Right lobe of liver (tissue), 6 donors: ENCODE measurements around the gene PSKH1. TPM values are rescaled to one million over a fixed set of nuclear protein-coding genes. Genes with fewer than 3 reads are reported as not detected.
A peak's percentile ranks its signal among the peaks of the same experiment; 100 is the strongest.

Experiments used
- ATAC-seq, 4 donors: fragments of 200-7000 bp; cut with Tn5 transposase; one replicate each; pipeline ENCODE4 v1.9.1; 2020; ENCODE audit warnings: mild to moderate bottlenecking in 4 of 4, moderate library complexity in 4 of 4
- DNase-seq, 3 donors: peaks; one replicate each; pipeline ENCODE4 v3.0.0-alpha.2; 2020
- H3K27ac ChIP-seq, 3 donors: fragments of 200-600 bp; one replicate each; pipeline ENCODE4 v1.8.0; 2022
- H3K27me3 ChIP-seq, 2 donors: fragments of 200-600 bp; one replicate each; pipeline ENCODE4 v1.8.0; 2022
- H3K36me3 ChIP-seq, 4 donors: fragments of 200-600 bp; sonication (generic) in 1 of 4; one replicate each; pipeline versions ENCODE4 v1.5.1 to v1.8.0; 2017 to 2022; ENCODE audit warnings: control low read depth in 1 of 4
- H3K4me1 ChIP-seq, 4 donors: fragments of 200-600 bp; sonication (generic) in 1 of 4; one replicate each; pipeline versions ENCODE4 v1.5.1 to v1.8.0; 2017 to 2022; ENCODE audit warnings: control low read depth in 1 of 4
- H3K4me3 ChIP-seq, 3 donors: fragments of 200-600 bp; one replicate each; pipeline ENCODE4 v1.8.0; 2022
- H3K9me3 ChIP-seq, 4 donors: fragments of 200-600 bp; sonication (generic) in 1 of 4; one replicate each; pipeline versions ENCODE4 v1.5.1 to v1.8.0; 2017 to 2022; ENCODE audit warnings: control low read depth in 1 of 4
- CTCF ChIP-seq, 4 donors: fragments of 200-600 bp in 3 of 4; fragments of 450-650 bp in 1 of 4; IDR thresholded peaks; one replicate each; pipeline versions ENCODE4 v1.5.1 to v1.8.0; 2016 to 2022; ENCODE audit warnings: antibody characterized with exemption in 4 of 4, mild to moderate bottlenecking in 2 of 4
- POLR2A ChIP-seq: fragments of 450-650 bp; IDR thresholded peaks from one replicate; pipeline ENCODE4 v1.6.1; 2017; ENCODE audit warnings: antibody characterized with exemption, mild to moderate bottlenecking
- WGBS: methylation state at CpG from one replicate; pipeline ENCODE4 v1.1.6; 2018; ENCODE audit warnings: low coverage, low lambda C conversion rate; ENCODE audit not compliant: insufficient coverage; ENCODE audit errors: missing lambda C conversion rate; 5-methylcytosine and 5-hydroxymethylcytosine counted together
- intact Hi-C, 2 donors: fragments of 100-400 bp; cut with DNase I; formaldehyde crosslinking; loops; one replicate each; pipeline versions ENCODE4 v1.11.2 to v1.14.1; 2022
- total RNA-seq, 6 experiments: library from RNA; depleted of rRNA in 2 of 6; stranded (reverse); fragments of >200 nt in 2 of 6; fragmentation: NEBNext Ultra II Directional in 3 of 6; extraction: Animal tissue kit (Norgen Biotek cat#: 25700) in 3 of 6; gene quantifications; one replicate each; pipeline versions ENCODE4 v1.1.0 to v1.2.4, GENCODE V29; 2016 to 2023
- donor health status: DM: no; HTN: yes; CAD: no.
- donor health status: DM: no; HTN: no; CAD: no.
- donor health status: DM: no; HTN: no; CAD: no.
- donor health status: DM: no; HTN: yes; CAD: no.
- donor health status: DM: no; HTN: yes; CAD: no.

PSKH1 gene
- total RNA-seq, 6 experiments from 2014 or later, result 6.7 to 22.6 (median 13.2) TPM

- Histone ChIP-seq H3K27ac (no peak overlapping the region), H3K36me3 (peaks cover 0 to 9% (median 3%) of the 10 kb centered on the region in 4 donors), H3K9me3 (no peaks in the 10 kb centered on the region), H3K27me3 (no peaks in the 10 kb centered on the region), H3K4me1 (peaks cover 0 to 30% (median 16%) of the 10 kb centered on the region in 4 donors), H3K4me3 (no peak overlapping the region)
- DNase-seq (no peak), ATAC-seq (no peak)
- intact Hi-C loops, result no loop called here
- no CpG with 5 or more reads among the region's 9 CpGs for WGBS
- TF ChIP-seq POLR2A (no peak), CTCF (IDR thresholded peaks at IDR 0.05) (no peak)
Observed at GRCh38 chr16:67957622-67958021, 64.6 kb downstream of the PSKH1 start.

- Histone ChIP-seq H3K4me3 (no peak overlapping the region), H3K4me1 (peaks cover 0 to 13% (median 6%) of the 10 kb centered on the region in 4 donors), H3K27me3 (no peaks in the 10 kb centered on the region), H3K27ac (no peak overlapping the region), H3K36me3 (peaks cover 0 to 9% (median 3%) of the 10 kb centered on the region in 4 donors), H3K9me3 (no peaks in the 10 kb centered on the region)
- peak; percentile 5 to 41 (median 6) for ATAC-seq
- intact Hi-C loops, result no loop called here
- DNase-seq, result peak in 1 of 3 donors; percentile 50
- TF ChIP-seq CTCF (IDR thresholded peaks at IDR 0.05), result no peak
- TF ChIP-seq POLR2A, result no peak
- WGBS, result 60% methylated on average over 4 of the region's 11 CpGs
Observed at GRCh38 chr16:67959536-67960329, 66.7 kb downstream of the PSKH1 start.

- Histone ChIP-seq H3K9me3 (no peaks in the 10 kb centered on the region), H3K27me3 (no peaks in the 10 kb centered on the region), H3K36me3 (peaks cover 0 to 9% (median 3%) of the 10 kb centered on the region in 4 donors), H3K4me1 (peaks cover 0 to 17% (median 4%) of the 10 kb centered on the region in 4 donors), H3K27ac (peak overlapping the region in 1 of 3 donors; percentile 22), H3K4me3 (no peak overlapping the region)
- peak; percentile 94 to 97 (median 96) for DNase-seq
- ATAC-seq, result peak; percentile 83 to 90 (median 86)
- 24% methylated on average over 9 of the region's 13 CpGs for WGBS
- TF ChIP-seq POLR2A (no peak), CTCF (IDR thresholded peaks at IDR 0.05) (peak in 1 of 4 donors; percentile 23)
- intact Hi-C loops, result no loop called here
Observed at GRCh38 chr16:67961551-67961957, 68.5 kb downstream of the PSKH1 start.

GRCh38 chr16:67962135-67962534 lies 69.1 kb downstream of the PSKH1 start:
- H3K36me3 ChIP-seq, result peaks cover 0 to 9% (median 3%) of the 10 kb centered on the region in 4 donors

GRCh38 chr16:67963292-67963661 lies 70.2 kb downstream of the PSKH1 start:
- WGBS, result 92% methylated on average over 2 of the region's 2 CpGs
- H3K27ac ChIP-seq, result no peak overlapping the region

More at GRCh38 chr16:67962135-67962534, 69.1 kb downstream of the PSKH1 start:
- Histone ChIP-seq H3K4me1 (peaks cover 0 to 23% (median 6%) of the 10 kb centered on the region in 4 donors), H3K9me3 (no peaks in the 10 kb centered on the region), H3K27ac (no peak overlapping the region), H3K4me3 (no peak overlapping the region), H3K27me3 (no peaks in the 10 kb centered on the region)
- peak in 1 of 3 donors; percentile 44 for DNase-seq
- intact Hi-C loops, result no loop called here
- WGBS, result 100% methylated on average over 3 of the region's 8 CpGs
- no peak for ATAC-seq
- TF ChIP-seq POLR2A, result no peak

More at GRCh38 chr16:67963292-67963661, 70.2 kb downstream of the PSKH1 start:
- TF ChIP-seq CTCF (IDR thresholded peaks at IDR 0.05) (no peak), POLR2A (no peak)
- Histone ChIP-seq H3K4me3 (no peak overlapping the region), H3K4me1 (peaks cover 0 to 30% (median 6%) of the 10 kb centered on the region in 4 donors), H3K36me3 (peaks cover 0 to 4% (median 0%) of the 10 kb centered on the region in 4 donors), H3K9me3 (no peaks in the 10 kb centered on the region), H3K27me3 (no peaks in the 10 kb centered on the region)
- intact Hi-C loops, result no loop called here
- DNase-seq (no peak), ATAC-seq (no peak)
